Measurements from ENCODE around the gene EBNA1BP2. TPM values are rescaled to one million over a fixed set of nuclear protein-coding genes. Genes with fewer than 3 reads are reported as not detected.
"Not testable (repeated sequence)": the region's sequence is repeated elsewhere in the genome, so short reads cannot be mapped to it uniquely, and the experiment has no call there.

The EBNA1BP2 gene
- polyA plus RNA-seq, 1 donor from 2014 or later, result 102 TPM

- Histone ChIP-seq H4K20me1 (ENCODE audit: insufficient read depth) (no peaks in the 10 kb centered on the region), H3K27ac (ENCODE audit: low read length) (no peak overlapping the region), H3K27me3 (ENCODE audit: insufficient read depth, low read depth, low read length) (no peaks in the 10 kb centered on the region), H3K79me2 (replicated peaks; ENCODE audit: insufficient read depth, low read length) (no peaks in the 10 kb centered on the region), H3K36me3 (ENCODE audit: insufficient read depth, low read length) (no peaks in the 10 kb centered on the region), H3K4me2 (ENCODE audit: low read length) (no peak overlapping the region), H3K4me3 (ENCODE audit: low read length) (no peak overlapping the region), H3K9me2 (ENCODE audit: insufficient read depth, low read length) (no peaks in the 10 kb centered on the region), H3K9ac (ENCODE audit: low read length) (no peak overlapping the region), H2AFZ (ENCODE audit: low read depth, low read length) (no peak overlapping the region), H3K9me3 (ENCODE audit: low read length) (no peaks in the 10 kb centered on the region), H3F3A (ENCODE audit: insufficient read depth, low read length, poor library complexity, severe bottlenecking) (no peaks in the 10 kb centered on the region)
- no peak for TF ChIP-seq EZH2 (IDR thresholded peaks at IDR 0.05; ENCODE audit: borderline replicate concordance, insufficient read depth, low read length, poor library complexity, severe bottlenecking)
- no peak for TF ChIP-seq MXI1 (conservative IDR thresholded peaks at IDR 0.05; ENCODE audit: poor library complexity, severe bottlenecking)
- TF ChIP-seq SMC3 (conservative IDR thresholded peaks at IDR 0.05; ENCODE audit: poor library complexity), result no peak
- TF ChIP-seq, protein P1, sequence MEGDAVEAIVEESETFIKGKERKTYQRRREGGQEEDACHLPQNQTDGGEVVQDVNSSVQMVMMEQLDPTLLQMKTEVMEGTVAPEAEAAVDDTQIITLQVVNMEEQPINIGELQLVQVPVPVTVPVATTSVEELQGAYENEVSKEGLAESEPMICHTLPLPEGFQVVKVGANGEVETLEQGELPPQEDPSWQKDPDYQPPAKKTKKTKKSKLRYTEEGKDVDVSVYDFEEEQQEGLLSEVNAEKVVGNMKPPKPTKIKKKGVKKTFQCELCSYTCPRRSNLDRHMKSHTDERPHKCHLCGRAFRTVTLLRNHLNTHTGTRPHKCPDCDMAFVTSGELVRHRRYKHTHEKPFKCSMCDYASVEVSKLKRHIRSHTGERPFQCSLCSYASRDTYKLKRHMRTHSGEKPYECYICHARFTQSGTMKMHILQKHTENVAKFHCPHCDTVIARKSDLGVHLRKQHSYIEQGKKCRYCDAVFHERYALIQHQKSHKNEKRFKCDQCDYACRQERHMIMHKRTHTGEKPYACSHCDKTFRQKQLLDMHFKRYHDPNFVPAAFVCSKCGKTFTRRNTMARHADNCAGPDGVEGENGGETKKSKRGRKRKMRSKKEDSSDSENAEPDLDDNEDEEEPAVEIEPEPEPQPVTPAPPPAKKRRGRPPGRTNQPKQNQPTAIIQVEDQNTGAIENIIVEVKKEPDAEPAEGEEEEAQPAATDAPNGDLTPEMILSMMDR (IDR thresholded peaks at IDR 0.05; ENCODE audit: poor library complexity, severe bottlenecking), result no peak
- TF ChIP-seq EP300 (conservative IDR thresholded peaks at IDR 0.05; ENCODE audit: poor library complexity, severe bottlenecking), result no peak
- TF ChIP-seq RAD21 (conservative IDR thresholded peaks at IDR 0.05), result no peak
- TF ChIP-seq TAF1 (IDR thresholded peaks at IDR 0.05; ENCODE audit: low read depth), result no peak
- TF ChIP-seq POLR2AphosphoS5 (IDR thresholded peaks at IDR 0.05), result no peak
- no peak for TF ChIP-seq REST (IDR thresholded peaks at IDR 0.05; ENCODE audit: borderline replicate concordance)
These were observed 32.1 kb downstream of the EBNA1BP2 start for GRCh38 chr1:43140010-43140409.

- not testable (repeated sequence) for H3K27me3 ChIP-seq (ENCODE audit: insufficient read depth, low read depth, low read length); H3K4me3 ChIP-seq (ENCODE audit: low read length); H3K9ac ChIP-seq (ENCODE audit: low read length); H3F3A ChIP-seq (ENCODE audit: insufficient read depth, low read length, poor library complexity, severe bottlenecking); H4K20me1 ChIP-seq (ENCODE audit: insufficient read depth); H3K79me2 ChIP-seq (replicated peaks; ENCODE audit: insufficient read depth, low read length); H3K9me3 ChIP-seq (ENCODE audit: low read length); H2AFZ ChIP-seq (ENCODE audit: low read depth, low read length); H3K36me3 ChIP-seq (ENCODE audit: insufficient read depth, low read length); H3K9me2 ChIP-seq (ENCODE audit: insufficient read depth, low read length); H3K27ac ChIP-seq (ENCODE audit: low read length); H3K4me2 ChIP-seq (ENCODE audit: low read length)
These were observed 32.8 kb downstream of the EBNA1BP2 start for GRCh38 chr1:43139295-43139694.

DNA sequence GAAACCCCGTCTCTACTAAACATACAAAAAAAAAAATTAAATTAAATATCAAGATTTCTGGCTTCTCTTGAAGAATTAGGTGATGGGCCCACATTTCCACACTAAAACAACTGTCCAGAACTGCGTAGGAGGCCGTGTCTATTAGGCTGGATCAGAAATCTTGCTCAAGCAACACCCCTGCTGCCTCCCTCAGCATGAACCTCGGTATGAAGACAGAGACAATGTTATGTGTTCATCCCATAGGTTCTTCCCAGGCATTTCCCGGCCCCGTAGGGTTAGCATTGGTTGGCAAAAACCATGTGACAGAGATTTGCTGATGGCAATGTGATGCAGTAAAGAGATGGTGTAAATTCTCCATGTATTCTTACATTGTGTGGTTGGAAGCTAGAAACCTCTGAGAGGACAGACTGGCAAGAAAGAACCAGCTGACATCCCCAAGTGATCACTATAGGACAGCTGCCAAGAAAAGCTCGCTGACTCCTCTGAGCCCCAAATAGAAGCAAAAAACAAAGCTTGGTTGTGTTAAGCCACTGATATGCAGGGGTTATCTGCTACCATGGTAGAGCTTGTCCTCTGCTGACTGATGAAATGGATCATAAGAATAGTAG is 34.5 kb downstream of the EBNA1BP2 start:
- no peak overlapping the region for H3K4me3 ChIP-seq (ENCODE audit: low read length)
- TF ChIP-seq, protein P1 (IDR thresholded peaks at IDR 0.05; ENCODE audit: poor library complexity, severe bottlenecking), result no peak
- TF ChIP-seq MXI1 (conservative IDR thresholded peaks at IDR 0.05; ENCODE audit: poor library complexity, severe bottlenecking) (no peak), EP300 (conservative IDR thresholded peaks at IDR 0.05; ENCODE audit: poor library complexity, severe bottlenecking) (no peak), REST (IDR thresholded peaks at IDR 0.05; ENCODE audit: borderline replicate concordance) (no peak), EZH2 (IDR thresholded peaks at IDR 0.05; ENCODE audit: borderline replicate concordance, insufficient read depth, low read length, poor library complexity, severe bottlenecking) (no peak), RAD21 (conservative IDR thresholded peaks at IDR 0.05) (no peak), SMC3 (conservative IDR thresholded peaks at IDR 0.05; ENCODE audit: poor library complexity) (no peak)

More for the DNA sequence above, 34.5 kb downstream of the EBNA1BP2 start:
- no peak overlapping the region for H2AFZ ChIP-seq (ENCODE audit: low read depth, low read length)
- H3K4me2 ChIP-seq (ENCODE audit: low read length), result no peak overlapping the region
- no peaks in the 10 kb centered on the region for H3K9me2 ChIP-seq (ENCODE audit: insufficient read depth, low read length)
- no peaks in the 10 kb centered on the region for H3K27me3 ChIP-seq (ENCODE audit: insufficient read depth, low read depth, low read length)
- H4K20me1 ChIP-seq (ENCODE audit: insufficient read depth), result no peaks in the 10 kb centered on the region
- no peaks in the 10 kb centered on the region for H3K9me3 ChIP-seq (ENCODE audit: low read length)
- H3K9ac ChIP-seq (ENCODE audit: low read length), result no peak overlapping the region
- no peaks in the 10 kb centered on the region for H3K79me2 ChIP-seq (replicated peaks; ENCODE audit: insufficient read depth, low read length)
- H3K36me3 ChIP-seq (ENCODE audit: insufficient read depth, low read length), result no peaks in the 10 kb centered on the region
- H3K27ac ChIP-seq (ENCODE audit: low read length), result no peak overlapping the region
- no peaks in the 10 kb centered on the region for H3F3A ChIP-seq (ENCODE audit: insufficient read depth, low read length, poor library complexity, severe bottlenecking)

Measured in neural cell (in vitro differentiated cells).